Sigmoid colon (tissue), 7 donors: ENCODE measurements around the gene MIGA2. TPM values are rescaled to one million over a fixed set of nuclear protein-coding genes. Genes with fewer than 3 reads are reported as not detected.

ENCODE experiments used
- DNase-seq: peaks from one replicate; pipeline ENCODE4 v3.0.0-alpha.2; 2019
- H3K27ac ChIP-seq, 4 donors: fragments of 200-600 bp; sonication (generic); one replicate each; pipeline ENCODE4 v1.5.1; 2016 to 2019; ENCODE audit warnings: mild to moderate bottlenecking in 1 of 4
- H3K27me3 ChIP-seq, 3 donors: fragments of 200-600 bp; sonication (generic); one replicate each; pipeline ENCODE4 v1.5.1; 2019; ENCODE audit warnings: mild to moderate bottlenecking in 1 of 3
- H3K36me3 ChIP-seq, 4 donors: fragments of 200-600 bp; sonication (generic); one replicate each; pipeline ENCODE4 v1.5.1; 2016 to 2019
- H3K4me1 ChIP-seq, 4 donors: fragments of 200-600 bp; sonication (generic); one replicate each; pipeline ENCODE4 v1.5.1; 2017 to 2019
- H3K4me3 ChIP-seq, 4 donors: fragments of 200-600 bp; sonication (generic); one replicate each; pipeline ENCODE4 v1.5.1; 2017 to 2019; ENCODE audit warnings: mild to moderate bottlenecking in 2 of 4, moderate library complexity in 1 of 4
- H3K9me3 ChIP-seq, 4 donors: fragments of 200-600 bp in 3 of 4; sonication (generic) in 3 of 4; one replicate each; pipeline versions ENCODE4 v1.5.1 to v1.6.1; 2013 to 2019
- CTCF ChIP-seq, 4 experiments: fragments of 450-650 bp in 3 of 4; fragments of 200-600 bp in 1 of 4; IDR thresholded peaks; one replicate each; pipeline ENCODE4 v1.5.1; 2016 to 2019; ENCODE audit warnings: antibody characterized with exemption in 4 of 4, mild to moderate bottlenecking in 3 of 4, moderate library complexity in 2 of 4
- EP300 ChIP-seq, 4 donors: sonication (generic); formaldehyde crosslinking; IDR thresholded peaks; one replicate each; pipeline ENCODE4 v1.6.1; 2017; ENCODE audit warnings: antibody characterized with exemption in 4 of 4
- POLR2A ChIP-seq, 2 donors: fragments of 450-650 bp; IDR thresholded peaks; one replicate each; pipeline ENCODE4 v1.6.1; 2016; ENCODE audit warnings: antibody characterized with exemption in 2 of 2, mild to moderate bottlenecking in 2 of 2, moderate library complexity in 2 of 2
- POLR2AphosphoS5 ChIP-seq, 4 donors: sonication (generic); formaldehyde crosslinking; IDR thresholded peaks; one replicate each; pipeline ENCODE4 v1.6.1; 2017; ENCODE audit warnings: antibody characterized with exemption in 4 of 4
- WGBS, 2 donors: extraction: QIAGEN DNeasy Blood & Tissue Kit; methylation state at CpG; one replicate each; pipeline ENCODE4 v1.1.7; 2013; 5-methylcytosine and 5-hydroxymethylcytosine counted together
- intact Hi-C: fragments of 100-400 bp; cut with DNase I; formaldehyde crosslinking; loops from one replicate; pipeline ENCODE4 v1.15.1; 2023
- polyA plus RNA-seq, 3 donors: library from polyadenylated mRNA; stranded (reverse); fragments of 200-250 nt; gene quantifications; one replicate each; pipeline ENCODE4 v1.2.3, GENCODE V29; 2013
- total RNA-seq, 4 donors: library from RNA; depleted of rRNA; stranded (reverse); fragments of >200 nt; gene quantifications; one replicate each; pipeline ENCODE4 v1.1.0, GENCODE V29; 2016
- donor health status: healthy with polysubstance abuse.
- donor health status: Bipolar disorder and iron deficiency.
- donor health status: healthy.

The MIGA2 gene
- total and polyA plus RNA-seq, 7 donors = 8.4 to 44.3 (median 21.4) TPM

GRCh38 chr9:129005336-129005997 lies 31.0 kb upstream of the MIGA2 start:
- Histone ChIP-seq H3K27ac (no peak overlapping the region), H3K27me3 (no peaks in the 10 kb centered on the region), H3K4me1 (peaks cover 0 to 19% (median 13%) of the 10 kb centered on the region in 4 donors), H3K4me3 (no peak overlapping the region), H3K36me3 (peaks cover 9 to 82% (median 43%) of the 10 kb centered on the region in 4 donors), H3K9me3 (no peaks in the 10 kb centered on the region)
- TF ChIP-seq POLR2A (IDR thresholded peaks at IDR 0.05) (no peak), EP300 (IDR thresholded peaks at IDR 0.05) (no peak), POLR2AphosphoS5 (IDR thresholded peaks at IDR 0.05) (no peak), CTCF (IDR thresholded peaks at IDR 0.05) (no peak)
- DNase-seq = no peak
- intact Hi-C loops = no loop called here
- 81 to 90% methylated on average over 10 of the region's 10 CpGs for WGBS, 2 donors

- Histone ChIP-seq H3K27ac (peak overlapping the region; percentile 32 to 72 (median 55)), H3K4me3 (no peak overlapping the region), H3K27me3 (no peaks in the 10 kb centered on the region), H3K4me1 (peaks cover 0 to 19% (median 13%) of the 10 kb centered on the region in 4 donors), H3K36me3 (peaks cover 12 to 82% (median 45%) of the 10 kb centered on the region in 4 donors), H3K9me3 (no peaks in the 10 kb centered on the region)
- peak; percentile 88 for DNase-seq
- TF ChIP-seq CTCF (IDR thresholded peaks at IDR 0.05) (peak; percentile 17 to 79 (median 62)), POLR2A (IDR thresholded peaks at IDR 0.05) (no peak), POLR2AphosphoS5 (IDR thresholded peaks at IDR 0.05) (peak in 1 of 4 donors; percentile 9), EP300 (IDR thresholded peaks at IDR 0.05) (no peak)
- intact Hi-C loops = no loop called here
- WGBS, 2 donors = 57 to 63% methylated on average over 21 of the region's 21 CpGs
Measured at GRCh38 chr9:129006328-129007034, 29.9 kb upstream of the MIGA2 start.

GRCh38 chr9:129007035-129007765 lies 29.2 kb upstream of the MIGA2 start:
- WGBS, 2 donors = 86 to 88% methylated on average over 14 of the region's 14 CpGs
- TF ChIP-seq POLR2AphosphoS5 (IDR thresholded peaks at IDR 0.05) = peak in 1 of 4 donors; percentile 24
- TF ChIP-seq CTCF (IDR thresholded peaks at IDR 0.05) = peak in 1 of 4 experiments; percentile 6
- no peak for TF ChIP-seq EP300 (IDR thresholded peaks at IDR 0.05)
- Histone ChIP-seq H3K36me3 (peaks cover 15 to 82% (median 44%) of the 10 kb centered on the region in 4 donors), H3K4me1 (peaks cover 0 to 19% (median 13%) of the 10 kb centered on the region in 4 donors), H3K27me3 (no peaks in the 10 kb centered on the region), H3K4me3 (no peak overlapping the region), H3K27ac (peak overlapping the region; percentile 32 to 72 (median 53)), H3K9me3 (no peaks in the 10 kb centered on the region)
- DNase-seq = peak; percentile 77
- intact Hi-C loops = no loop called here

GRCh38 chr9:129007766-129008468 lies 28.5 kb upstream of the MIGA2 start:
- H3K36me3 ChIP-seq = peaks cover 19 to 82% (median 44%) of the 10 kb centered on the region in 4 donors
- H3K4me3 ChIP-seq = no peak overlapping the region
- no peak for DNase-seq
- TF ChIP-seq EP300 (IDR thresholded peaks at IDR 0.05) (no peak), POLR2A (IDR thresholded peaks at IDR 0.05) (no peak), CTCF (IDR thresholded peaks at IDR 0.05) (no peak), POLR2AphosphoS5 (IDR thresholded peaks at IDR 0.05) (no peak)
- H3K4me1 ChIP-seq = peaks cover 0 to 19% (median 13%) of the 10 kb centered on the region in 4 donors
- no peaks in the 10 kb centered on the region for H3K27me3 ChIP-seq
- H3K27ac ChIP-seq = peak overlapping the region in 2 of 4 donors; percentile 31 to 72
- intact Hi-C loops = no loop called here
- no peaks in the 10 kb centered on the region for H3K9me3 ChIP-seq
- 84 to 87% methylated on average over 18 of the region's 18 CpGs for WGBS, 2 donors
